HG02571 (cell line): ENCODE results near the gene RFC2.

ENCODE experiments used
- ATAC-seq: cut with Tn5 transposase; IDR thresholded peaks from one replicate; pipeline ENCODE4 v1.9.1; 2021; ENCODE audit warnings: mild to moderate bottlenecking, moderate library complexity; ENCODE audit not compliant: unreplicated experiment

The RFC2 gene

DNA sequence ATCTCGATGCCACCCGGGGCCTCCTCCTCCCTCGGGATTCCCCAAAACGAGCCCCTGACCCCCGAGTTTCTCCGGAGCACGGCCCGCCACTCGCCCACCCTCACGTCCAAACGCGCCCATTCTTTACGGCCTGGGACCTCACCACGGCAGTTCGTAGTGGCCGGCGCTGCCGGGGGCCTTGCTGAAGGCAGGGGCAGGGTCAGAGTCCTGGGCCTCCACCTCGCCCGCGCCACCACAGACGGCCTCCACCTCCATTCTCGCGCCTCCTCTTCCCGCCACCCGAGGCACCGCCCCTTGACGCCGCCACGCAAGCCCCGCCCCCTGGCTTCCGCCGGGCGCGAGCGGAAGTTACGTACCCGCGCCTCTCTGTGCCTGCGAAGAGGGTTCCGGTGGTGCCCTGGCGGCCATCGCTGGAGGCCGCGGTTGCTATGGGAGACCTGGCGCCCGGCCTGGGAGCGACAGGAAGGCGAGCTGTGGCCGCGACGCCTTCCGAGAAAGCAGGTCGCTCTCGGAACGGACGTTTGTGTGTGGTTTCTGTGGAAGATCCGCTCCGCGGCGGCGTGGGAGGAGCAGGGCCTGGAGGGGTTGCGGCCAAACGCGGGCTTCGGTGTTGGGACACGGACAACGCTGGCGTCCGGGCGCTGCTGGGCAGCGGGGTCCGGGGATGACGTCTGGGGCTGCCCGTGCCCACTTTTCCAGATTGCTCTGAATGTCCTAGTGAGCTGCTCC lies at the start of gene RFC2:
Gene RFC2, minus strand, starts transcription at position 271 of the 729 bp plus-strand sequence. Its CDS starts 16 bp downstream, at position 255.
- peak; percentile 91 for ATAC-seq

DNA sequence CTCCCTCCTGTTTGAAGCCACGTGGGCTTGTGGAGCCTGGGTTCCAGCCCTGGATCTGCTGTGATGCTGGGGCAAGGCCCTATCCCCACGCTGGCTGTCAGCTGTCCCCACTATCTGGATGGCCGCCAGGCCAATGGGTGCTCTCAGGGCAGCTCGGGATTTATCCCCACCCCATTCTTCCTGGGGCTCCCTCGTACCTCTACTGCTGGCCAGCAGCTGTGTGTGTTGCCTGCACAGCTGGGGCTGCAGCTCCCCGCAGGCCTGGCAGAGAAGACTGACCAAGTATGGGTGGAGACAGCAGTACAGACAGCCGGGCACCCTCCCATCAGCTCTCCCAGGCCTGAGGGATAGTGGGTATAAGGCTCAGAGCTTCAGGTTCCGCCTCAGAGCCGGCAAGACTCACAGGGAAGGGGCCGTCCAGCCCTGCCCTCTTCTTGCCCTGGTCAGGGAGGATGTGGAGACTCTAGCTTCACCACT lies 48.6 kb upstream of the RFC2 start:
- ATAC-seq: no peak

GRCh38 chr7:74300926-74301325 lies 46.7 kb upstream of the RFC2 start:
- ATAC-seq: no peak

DNA sequence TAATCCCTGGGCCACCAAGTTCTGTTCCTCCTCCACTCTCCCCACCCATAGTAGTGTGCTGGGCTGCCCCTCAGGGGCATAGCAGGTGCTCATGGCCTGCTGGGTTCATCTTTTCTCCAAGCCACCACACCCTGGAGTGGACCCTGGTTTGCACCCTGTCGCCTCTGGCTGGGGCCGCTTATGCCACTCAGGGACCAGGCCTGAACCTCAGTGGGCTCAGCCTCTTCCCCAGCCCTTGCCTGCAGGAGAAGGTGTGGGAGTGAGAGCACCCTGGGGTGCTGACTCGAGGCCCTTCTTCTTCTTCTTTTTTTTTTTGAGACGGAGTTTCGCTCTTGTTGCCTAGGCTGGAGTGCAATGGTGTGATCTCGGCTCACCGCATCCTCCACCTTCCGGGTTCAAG lies 45.2 kb upstream of the RFC2 start:
- ATAC-seq: no peak

GRCh38 chr7:74297516-74298233 lies 43.5 kb upstream of the RFC2 start:
- no peak for ATAC-seq

DNA sequence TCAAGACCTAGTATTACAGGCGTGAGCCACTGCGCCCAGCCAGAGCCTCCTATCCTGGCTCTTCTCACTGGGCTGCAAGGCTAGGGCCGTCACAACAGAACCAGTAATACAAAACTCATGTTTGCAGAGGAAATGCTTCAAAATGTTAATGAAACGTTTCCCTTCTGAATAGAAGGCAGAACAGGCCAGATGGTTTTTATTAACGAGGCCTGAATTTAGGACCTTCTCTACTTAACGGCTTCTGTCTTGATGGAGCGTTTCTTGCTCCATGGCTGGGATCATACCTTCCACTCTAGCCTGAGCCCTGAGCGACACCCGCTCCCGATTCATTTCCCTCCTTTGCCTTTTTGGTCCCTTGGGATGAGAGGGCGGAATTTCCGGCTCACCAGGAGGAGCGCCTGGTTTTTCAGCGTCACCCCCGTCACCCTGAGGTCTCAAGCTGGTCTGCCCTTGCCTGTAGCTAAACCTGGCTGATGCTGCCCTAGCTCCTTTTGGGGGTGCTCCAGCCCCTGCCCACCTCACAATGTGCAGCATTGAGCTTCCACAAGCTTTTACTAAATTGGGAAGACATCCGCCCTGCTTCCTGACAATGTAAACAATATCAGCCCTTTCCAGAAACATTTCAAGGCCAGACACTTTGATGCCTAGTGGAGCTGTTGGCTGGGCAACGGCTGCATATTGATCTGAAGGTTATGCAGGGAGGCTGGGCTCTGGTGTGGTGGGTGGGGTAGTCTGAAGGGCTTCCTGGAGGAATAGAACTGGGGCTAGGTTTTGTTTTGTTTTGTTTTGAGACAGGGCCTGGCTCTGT lies 40.2 kb upstream of the RFC2 start:
- ATAC-seq: no peak

- ATAC-seq: no peak
These were observed 39.3 kb upstream of the RFC2 start for GRCh38 chr7:74293577-74293908.

DNA sequence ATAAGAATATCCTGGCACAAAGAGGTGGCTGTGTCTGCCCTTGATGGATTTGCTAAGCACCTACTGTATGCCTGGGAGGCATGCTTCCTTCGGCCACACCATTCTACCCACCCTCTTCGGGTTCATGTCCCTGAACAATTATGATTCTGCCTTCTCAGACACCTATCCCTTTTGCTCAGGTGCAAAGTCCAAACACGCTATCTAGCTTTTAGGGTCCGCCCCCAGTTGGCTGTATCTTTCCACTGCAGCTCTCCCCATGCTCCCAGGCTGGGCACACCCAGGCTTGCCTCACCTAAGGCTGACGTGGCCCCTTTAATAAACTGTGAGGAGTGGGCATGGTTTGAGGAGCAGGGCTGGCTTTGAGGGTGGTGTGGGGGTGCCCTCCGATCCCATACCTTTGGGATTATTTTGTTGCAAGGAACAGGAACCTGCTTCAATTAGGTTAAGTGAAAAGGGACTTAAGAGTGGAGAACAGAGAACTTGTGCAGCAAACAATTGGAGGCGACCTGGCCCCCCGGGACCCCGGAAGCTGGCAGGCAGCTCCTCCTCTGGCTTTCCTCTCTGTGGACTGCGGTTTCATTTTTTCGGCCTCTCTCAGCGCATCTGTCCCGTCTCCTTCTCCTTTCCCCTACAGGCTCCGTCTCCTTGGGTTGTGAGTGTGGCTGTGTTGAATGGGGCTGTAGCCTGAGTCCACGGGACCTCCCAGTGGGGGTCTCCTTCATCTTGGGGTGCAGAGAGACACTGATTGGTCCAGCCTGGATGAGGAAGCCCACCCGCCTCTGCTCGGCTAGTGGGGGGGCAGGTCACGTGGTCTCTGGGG lies 38.8 kb upstream of the RFC2 start:
- no peak for ATAC-seq

GRCh38 chr7:74291535-74291934 lies 37.3 kb upstream of the RFC2 start:
- no peak for ATAC-seq

DNA sequence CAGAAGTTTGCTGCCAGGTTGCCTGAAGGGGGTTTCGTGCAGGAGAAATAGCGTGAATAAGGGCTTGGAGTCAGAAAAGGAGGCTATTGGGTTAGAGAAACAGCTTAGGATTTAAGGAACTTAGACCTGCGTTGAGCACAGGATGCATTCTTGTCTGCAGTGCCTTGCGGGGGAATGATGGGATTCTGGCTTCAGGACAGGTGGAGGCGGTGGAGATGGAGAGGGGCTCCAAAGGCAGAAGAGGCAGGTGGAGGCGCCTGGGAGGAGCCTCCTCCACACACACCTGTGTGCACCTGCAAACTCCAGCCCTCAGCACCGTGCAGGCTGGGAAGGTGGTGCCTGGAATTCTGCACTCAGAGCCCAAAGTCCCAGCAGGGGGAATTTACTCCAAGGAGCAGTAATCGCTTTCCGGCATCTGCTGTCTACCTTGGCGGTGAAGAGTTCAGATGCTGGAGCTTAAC lies 36.8 kb upstream of the RFC2 start:
- no peak for ATAC-seq

DNA sequence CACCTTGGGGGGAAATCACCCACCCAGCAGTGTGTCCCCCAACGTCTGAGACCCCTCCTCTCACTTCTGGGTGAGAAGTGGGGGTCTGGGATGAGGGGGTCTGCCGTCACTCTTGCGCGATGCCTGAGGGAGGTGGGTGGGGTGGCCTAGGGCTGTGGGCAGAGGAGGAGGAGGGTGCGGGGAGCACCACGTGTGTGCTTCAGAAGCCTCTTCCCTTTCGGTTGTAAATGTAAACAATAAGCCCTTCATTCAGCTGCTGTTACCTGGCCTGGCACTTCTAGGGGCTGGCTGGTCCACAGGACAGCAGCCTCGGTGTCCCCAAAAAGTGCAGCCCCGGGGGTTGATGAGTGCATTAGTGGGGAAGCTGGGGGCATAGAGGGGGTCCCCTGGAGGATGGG lies 36.4 kb upstream of the RFC2 start:
- ATAC-seq: no peak

DNA sequence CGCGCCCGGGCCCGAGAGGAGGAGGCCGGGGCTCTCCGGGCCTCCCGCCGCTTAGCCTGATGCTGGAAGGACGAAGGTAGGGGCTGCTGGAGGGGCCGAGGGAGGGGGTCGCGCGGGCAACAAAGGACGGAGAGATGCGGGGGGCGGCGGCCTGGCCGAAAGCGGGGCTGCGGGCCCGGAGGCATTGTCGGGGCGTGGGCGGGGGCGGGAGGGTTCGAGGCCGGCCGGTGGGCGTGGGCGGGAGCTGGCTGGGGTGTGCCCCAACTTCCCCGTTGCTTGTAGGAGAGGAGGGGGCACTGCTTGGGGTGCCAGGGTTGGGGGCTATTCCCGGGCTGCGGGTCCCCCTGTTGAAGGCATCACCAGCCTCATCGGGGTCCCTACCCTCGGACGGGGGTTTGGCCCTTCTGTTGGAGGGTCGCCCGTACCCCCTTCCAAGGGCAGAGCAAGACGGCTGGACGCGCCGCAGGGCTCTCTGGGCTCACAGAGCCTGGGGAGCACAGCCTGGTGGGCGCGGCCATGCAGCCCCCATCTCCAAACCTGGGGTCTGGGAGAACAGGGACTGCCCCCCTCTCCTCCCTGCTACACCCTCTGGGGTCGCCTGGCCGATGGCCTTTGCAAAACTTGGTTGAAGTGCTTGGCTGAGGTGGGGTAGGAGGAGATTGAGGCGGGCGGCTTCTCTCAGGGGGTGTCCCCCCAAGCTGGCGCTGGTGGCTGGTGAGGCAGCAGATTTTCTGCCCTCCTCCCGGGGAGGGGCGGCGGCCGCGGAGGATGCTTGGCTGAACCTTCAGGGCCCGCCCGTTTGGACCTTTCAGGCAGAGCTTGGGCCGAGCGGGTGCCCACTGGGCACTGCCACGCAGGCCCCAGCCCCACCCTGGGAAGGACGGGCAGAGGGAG lies 35.7 kb upstream of the RFC2 start:
- ATAC-seq: no peak

- ATAC-seq: peak; percentile 36
These were observed 34.9 kb upstream of the RFC2 start, which contains the start of gene CLIP2 for GRCh38 chr7:74289018-74289658. TSS of gene CLIP2 (plus strand) at chr7:74289407. CDS start at chr7:74317547, 28,140 bp downstream.

GRCh38 chr7:74288034-74288881 lies 34.1 kb upstream of the RFC2 start:
- ATAC-seq: no peak

- ATAC-seq: no peak
These were observed 33.3 kb upstream of the RFC2 start for GRCh38 chr7:74287303-74288033.

GRCh38 chr7:74286131-74286530 lies 31.9 kb upstream of the RFC2 start:
- ATAC-seq: no peak

DNA sequence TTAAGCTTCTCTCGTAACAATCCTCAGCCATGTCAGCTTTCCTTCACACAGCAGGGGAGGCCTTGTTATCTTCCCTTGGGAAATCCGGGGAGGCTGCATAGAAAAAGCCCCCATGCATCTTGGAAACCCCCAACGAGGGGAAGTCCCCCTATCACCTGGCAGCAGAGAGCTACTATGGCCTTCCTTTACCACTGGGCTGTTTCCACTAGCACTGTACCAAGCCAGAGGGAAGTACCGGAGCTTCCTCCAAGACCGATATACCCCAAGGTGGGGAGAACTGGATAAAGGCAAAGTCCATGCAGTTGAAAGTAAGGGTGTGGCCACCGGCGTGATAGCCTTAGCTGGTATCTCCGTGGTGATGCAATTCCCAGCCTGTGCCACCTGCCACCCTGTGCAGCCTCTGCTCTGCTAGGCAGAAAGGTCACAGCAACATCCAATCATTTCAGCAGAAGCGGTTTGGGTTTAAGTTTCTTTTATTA lies 30.6 kb upstream of the RFC2 start:
- no peak for ATAC-seq
